ENCODE data around the gene ZNF438.

DNA sequence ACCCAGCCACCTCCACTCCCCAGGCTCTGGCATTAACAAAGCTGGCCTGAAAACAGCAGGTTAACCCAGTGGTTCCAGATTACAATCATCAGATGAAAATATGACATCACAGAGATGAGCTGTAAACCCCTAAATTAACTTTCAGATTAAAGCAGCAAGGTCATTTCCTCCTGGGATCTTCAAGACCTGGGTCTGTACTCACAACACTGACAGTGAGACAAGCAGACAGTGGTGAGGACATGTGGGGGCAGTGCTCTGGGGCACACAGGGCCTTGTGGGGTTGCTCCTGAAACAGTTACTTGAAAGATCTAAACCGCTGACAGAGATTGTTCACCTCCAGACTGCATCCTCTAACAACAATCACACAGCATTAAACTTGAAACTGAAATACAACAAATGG lies 134.1 kb downstream of the ZNF438 start:
- TF ChIP-seq ASH2L (IDR thresholded peaks at IDR 0.05; ENCODE audit: low read length), result no peak
- no peak for TF ChIP-seq EZH2 (IDR thresholded peaks at IDR 0.05; ENCODE audit: low read depth, low read length, severe bottlenecking)
- no peak for TF ChIP-seq RFX5 (IDR thresholded peaks at IDR 0.05; ENCODE audit: borderline replicate concordance, low read depth, low read length)
- no peak for TF ChIP-seq CHD2 (IDR thresholded peaks at IDR 0.05; ENCODE audit: low read length)
- TF ChIP-seq POLR2A (IDR thresholded peaks at IDR 0.05; ENCODE audit: control extremely low read depth in 1 of 2, low read depth in 2 of 2, low read length in 2 of 2), result no peak
- TF ChIP-seq, protein P1, sequence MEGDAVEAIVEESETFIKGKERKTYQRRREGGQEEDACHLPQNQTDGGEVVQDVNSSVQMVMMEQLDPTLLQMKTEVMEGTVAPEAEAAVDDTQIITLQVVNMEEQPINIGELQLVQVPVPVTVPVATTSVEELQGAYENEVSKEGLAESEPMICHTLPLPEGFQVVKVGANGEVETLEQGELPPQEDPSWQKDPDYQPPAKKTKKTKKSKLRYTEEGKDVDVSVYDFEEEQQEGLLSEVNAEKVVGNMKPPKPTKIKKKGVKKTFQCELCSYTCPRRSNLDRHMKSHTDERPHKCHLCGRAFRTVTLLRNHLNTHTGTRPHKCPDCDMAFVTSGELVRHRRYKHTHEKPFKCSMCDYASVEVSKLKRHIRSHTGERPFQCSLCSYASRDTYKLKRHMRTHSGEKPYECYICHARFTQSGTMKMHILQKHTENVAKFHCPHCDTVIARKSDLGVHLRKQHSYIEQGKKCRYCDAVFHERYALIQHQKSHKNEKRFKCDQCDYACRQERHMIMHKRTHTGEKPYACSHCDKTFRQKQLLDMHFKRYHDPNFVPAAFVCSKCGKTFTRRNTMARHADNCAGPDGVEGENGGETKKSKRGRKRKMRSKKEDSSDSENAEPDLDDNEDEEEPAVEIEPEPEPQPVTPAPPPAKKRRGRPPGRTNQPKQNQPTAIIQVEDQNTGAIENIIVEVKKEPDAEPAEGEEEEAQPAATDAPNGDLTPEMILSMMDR (IDR thresholded peaks at IDR 0.05; ENCODE audit: control extremely low read depth in 1 of 3, insufficient read depth in 1 of 3, low read depth in 1 of 3, low read length in 3 of 3), result no peak
- TF ChIP-seq MAX (IDR thresholded peaks at IDR 0.05), result no peak
- TF ChIP-seq RNF2 (IDR thresholded peaks at IDR 0.05; ENCODE audit: borderline replicate concordance, low read depth, low read length, missing control alignments, poor library complexity, severe bottlenecking), result no peak
